Common myeloid progenitor, CD34-positive (primary cell): Measurements from ENCODE around the gene SOCS3.

Source experiments
- CTCF ChIA-PET: fragments of 350-600 bp; sonication (Branson Sonifier 250); formaldehyde crosslinking; loops from one replicate; lab custom pipeline; 2021; ENCODE audit warnings: antibody characterized with exemption; lab: Charles Lee
- POLR2A ChIA-PET: fragments of 350-600 bp; sonication (Branson Sonifier 250); formaldehyde crosslinking; loops from one replicate; lab custom pipeline; 2021; ENCODE audit warnings: antibody characterized with exemption; lab: Charles Lee
- DNase-seq, 3 donors: peaks; one replicate each; pipeline versions ENCODE4 v3.0.0 to v3.0.0-alpha.2; 2013
- H3K27ac ChIP-seq, 2 experiments: 1 replicate in 1 of 2; 2 replicates in 1 of 2; pipeline ENCODE4 v1.7.0; 2013; ENCODE audit warnings: inconsistent platforms in 2 of 2, low read length in 2 of 2, mild to moderate bottlenecking in 2 of 2, low read depth in 1 of 2, moderate library complexity in 1 of 2; ENCODE audit not compliant: severe bottlenecking in 2 of 2, insufficient read depth in 1 of 2, poor library complexity in 1 of 2
- H3K27me3 ChIP-seq, 5 experiments: replicated peaks in 2 of 5; 1 replicate in 3 of 5; 2 replicates in 2 of 5; pipeline versions ENCODE4 v1.6.1 to v1.7.0; 2013; ENCODE audit warnings: low read length in 4 of 5, mild to moderate bottlenecking in 2 of 5, moderate library complexity in 2 of 5, inconsistent platforms in 1 of 5; ENCODE audit not compliant: insufficient read depth in 5 of 5, control insufficient read depth in 4 of 5
- H3K36me3 ChIP-seq, 4 experiments: 1 replicate in 2 of 4; 2 replicates in 2 of 4; pipeline versions ENCODE4 v1.6.1 to v1.7.0; 2013; ENCODE audit warnings: low read length in 3 of 4, control low read depth in 1 of 4, mild to moderate bottlenecking in 1 of 4; ENCODE audit not compliant: control insufficient read depth in 4 of 4, insufficient read depth in 4 of 4
- H3K4me1 ChIP-seq, 4 experiments: 1 replicate in 3 of 4; 2 replicates in 1 of 4; pipeline versions ENCODE4 v1.6.1 to v1.7.1; 2013; ENCODE audit warnings: low read length in 3 of 4, mild to moderate bottlenecking in 3 of 4, control low read depth in 1 of 4, inconsistent platforms in 1 of 4, moderate library complexity in 1 of 4; ENCODE audit not compliant: control insufficient read depth in 4 of 4, insufficient read depth in 4 of 4; ENCODE audit errors: control extremely low read depth in 1 of 4
- H3K4me3 ChIP-seq, 7 experiments: 1 replicate in 4 of 7; 2 replicates in 3 of 7; pipeline versions ENCODE4 v1.5.1 to v1.7.0; 2013; ENCODE audit warnings: mild to moderate bottlenecking in 7 of 7, low read length in 6 of 7, moderate library complexity in 6 of 7, inconsistent platforms in 2 of 7, low read depth in 2 of 7, control low read depth in 1 of 7; ENCODE audit not compliant: insufficient read depth in 4 of 7, control insufficient read depth in 1 of 7; ENCODE audit errors: extremely low read depth in 1 of 7
- H3K9me3 ChIP-seq, 5 experiments: 1 replicate in 4 of 5; 2 replicates in 1 of 5; pipeline versions ENCODE4 v1.6.1 to v1.7.1; 2013; ENCODE audit warnings: low read length in 4 of 5, mild to moderate bottlenecking in 2 of 5, inconsistent platforms in 1 of 5, low read depth in 1 of 5, moderate library complexity in 1 of 5; ENCODE audit not compliant: control insufficient read depth in 4 of 5, insufficient read depth in 2 of 5; ENCODE audit errors: control extremely low read depth in 1 of 5
- whole genome bisulfite sequencing: methylation state at CpG from one replicate; pipeline ENCODE4 v1.1.5; 2013; ENCODE audit not compliant: insufficient coverage; 5-methylcytosine and 5-hydroxymethylcytosine counted together

Gene SOCS3

GRCh38 chr17:78364436-78365281 is 4.8 kb upstream of the SOCS3 start:
- no peaks in the 10 kb centered on the region for H3K9me3 ChIP-seq
- H3K4me1 ChIP-seq = peaks cover 0 to 42% (median 34%) of the 10 kb centered on the region in 4 experiments
- peak overlapping the region in 1 of 7 experiments; percentile 13 for H3K4me3 ChIP-seq
- ChIA-PET CTCF (interaction anchor here (0.9 to 6.6 kb wide), 11 partner anchors 14 to 114 kb away, joined by 3 to 104 read pairs (median 4); partner anchors contain the start of gene PGS1), POLR2A (interaction anchor here (0.9 to 1.5 kb wide), 2 partner anchors 50 to 52 kb away, joined by 3 to 5 read pairs; no protein-coding TSS in a partner anchor)
- no peaks in the 10 kb centered on the region for H3K36me3 ChIP-seq
- peak; percentile 82 to 96 (median 96) for DNase-seq
- no peak overlapping the region for H3K27ac ChIP-seq
- 20% methylated on average over 24 of the region's 26 CpGs for WGBS
- H3K27me3 ChIP-seq = no peaks in the 10 kb centered on the region

GRCh38 chr17:78362671-78363070 is 2.8 kb upstream of the SOCS3 start:
- POLR2A ChIA-PET = no interaction called here
- peaks cover 0 to 53% (median 46%) of the 10 kb centered on the region in 4 experiments for H3K4me1 ChIP-seq

GRCh38 chr17:78362232-78362631 is 2.4 kb upstream of the SOCS3 start:
- Histone ChIP-seq H3K27ac (no peak overlapping the region), H3K9me3 (no peaks in the 10 kb centered on the region), H3K36me3 (peaks cover 0 to 20% (median 15%) of the 10 kb centered on the region in 4 experiments), H3K4me3 (no peak overlapping the region), H3K27me3 (no peaks in the 10 kb centered on the region), H3K4me1 (peaks cover 0 to 58% (median 50%) of the 10 kb centered on the region in 4 experiments)
- ChIA-PET POLR2A (no interaction called here), CTCF (interaction anchor here (0.6 to 6.6 kb wide), 11 partner anchors 16 to 838 kb away, joined by 3 to 104 read pairs (median 5); partner anchors contain the start of gene PGS1)
- no CpG with 5 or more reads among the region's 5 CpGs for WGBS
- DNase-seq = no peak

More at GRCh38 chr17:78362671-78363070, 2.8 kb upstream of the SOCS3 start:
- no peaks in the 10 kb centered on the region for H3K9me3 ChIP-seq
- no peak for DNase-seq
- no peak overlapping the region for H3K27ac ChIP-seq
- CTCF ChIA-PET = interaction anchor here (0.7 to 6.6 kb wide), 8 partner anchors 18 to 112 kb away, joined by 3 to 104 read pairs (median 4); no protein-coding TSS in a partner anchor
- H3K4me3 ChIP-seq = no peak overlapping the region
- peaks cover 0 to 15% (median 11%) of the 10 kb centered on the region in 4 experiments for H3K36me3 ChIP-seq
- no peaks in the 10 kb centered on the region for H3K27me3 ChIP-seq
- WGBS = 100% methylated on average over 2 of the region's 7 CpGs

GRCh38 chr17:78361225-78361701 is 1.4 kb upstream of the SOCS3 start:
- ChIA-PET CTCF (interaction anchor here (0.8 to 6.6 kb wide), 11 partner anchors 12 to 74 kb away, joined by 3 to 104 read pairs (median 5); partner anchors contain the start of gene PGS1), POLR2A (interaction anchor here (0.5 to 2.4 kb wide), 6 partner anchors 12 to 111 kb away, joined by 3 to 12 read pairs (median 3); partner anchors contain the start of gene PGS1)
- peaks cover 0 to 64% (median 58%) of the 10 kb centered on the region in 4 experiments for H3K4me1 ChIP-seq
- H3K9me3 ChIP-seq = no peaks in the 10 kb centered on the region
- no peaks in the 10 kb centered on the region for H3K27me3 ChIP-seq
- H3K27ac ChIP-seq = no peak overlapping the region
- WGBS = 77% methylated on average over 9 of the region's 12 CpGs
- H3K36me3 ChIP-seq = peaks cover 0 to 29% (median 18%) of the 10 kb centered on the region in 4 experiments
- peak overlapping the region in 3 of 7 experiments; percentile 1 to 94 (median 89) for H3K4me3 ChIP-seq
- peak in 2 of 3 donors; percentile 62 to 69 for DNase-seq

GRCh38 chr17:78360371-78361224 is 721 bp upstream of the SOCS3 start:
- POLR2A ChIA-PET = interaction anchor here (0.5 to 2.4 kb wide), 11 partner anchors 13 to 549 kb away, joined by 3 to 14 read pairs (median 5); partner anchors contain the start of gene PGS1
- H3K27me3 ChIP-seq = no peaks in the 10 kb centered on the region

More at GRCh38 chr17:78360371-78361224, 721 bp upstream of the SOCS3 start:
- Histone ChIP-seq H3K4me1 (peaks cover 0 to 64% (median 60%) of the 10 kb centered on the region in 4 experiments), H3K36me3 (peaks cover 0 to 35% (median 23%) of the 10 kb centered on the region in 4 experiments), H3K9me3 (no peaks in the 10 kb centered on the region), H3K27ac (peak overlapping the region in 1 of 2 experiments; percentile 61), H3K4me3 (peak overlapping the region; percentile 48 to 94 (median 77))
- CTCF ChIA-PET = interaction anchor here (0.8 to 6.6 kb wide), 11 partner anchors 12 to 74 kb away, joined by 3 to 104 read pairs (median 5); partner anchors contain the start of gene PGS1
- WGBS = 0% methylated on average over 28 of the region's 49 CpGs
- peak; percentile 78 to 88 (median 86) for DNase-seq
